Measurements from ENCODE around the gene FLT4. TPM values are rescaled to one million over a fixed set of nuclear protein-coding genes. Genes with fewer than 3 reads are reported as not detected.

The FLT4 gene
- total RNA-seq, 1 experiment from 2014 or later: 6.3 TPM

DNA sequence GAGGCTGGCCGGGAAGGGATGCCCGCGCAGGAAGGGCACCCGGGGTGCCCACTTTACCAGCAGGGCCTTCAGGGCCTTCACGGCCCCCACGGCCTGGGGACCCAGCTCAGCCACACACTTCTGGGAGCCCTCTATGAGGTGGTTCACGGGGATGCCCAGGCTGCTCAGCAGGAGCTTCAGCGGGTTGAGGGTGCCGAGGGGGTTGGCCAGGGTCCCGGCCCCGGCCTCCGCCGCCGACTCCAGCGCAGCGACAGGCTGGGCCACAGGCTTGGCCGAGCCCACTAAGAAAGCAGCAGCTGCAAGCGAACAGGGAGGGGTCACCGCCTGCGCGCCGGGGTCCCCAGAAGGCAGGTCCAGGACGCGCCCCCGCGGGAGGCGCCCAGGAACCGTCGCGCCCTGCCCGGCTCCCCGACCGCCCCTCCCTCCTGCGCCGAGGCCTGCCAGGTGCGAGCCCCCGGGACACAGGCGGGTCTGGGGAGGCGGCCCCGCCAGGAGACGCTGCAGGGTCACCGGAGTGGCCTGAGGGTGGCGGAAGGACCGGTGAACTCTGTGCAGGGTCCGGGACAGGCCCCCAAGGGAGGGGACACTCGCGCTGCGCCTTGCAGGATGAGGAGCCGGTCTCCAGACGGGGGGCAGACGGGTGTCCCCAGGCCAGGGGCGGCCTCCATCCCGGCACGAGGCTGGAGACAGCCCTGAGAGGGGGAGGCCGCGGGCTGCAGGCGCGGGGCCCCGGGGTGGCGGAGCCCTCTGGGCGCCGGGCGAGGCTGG, 58.7 kb downstream of the FLT4 start:
- Histone ChIP-seq H3K23me2 (ENCODE audit: insufficient read length, low read depth, low read length, poor library complexity, severe bottlenecking) (peaks cover 10% of the 10 kb centered on the region), H4K8ac (replicated peaks; ENCODE audit: insufficient read length, low read depth, low read length) (no peak overlapping the region), H3K18ac (ENCODE audit: insufficient read length, low read depth, low read length) (no peak overlapping the region), H3T11ph (ENCODE audit: low read length) (no peak overlapping the region), H3K27ac (ENCODE audit: insufficient read length, low read depth, low read length) (no peak overlapping the region), H2AFZ (ENCODE audit: low read length) (no peak overlapping the region), H3K56ac (ENCODE audit: insufficient read length, low read depth, low read length) (no peak overlapping the region), H3K4me1 (ENCODE audit: insufficient read depth, low read length) (no peaks in the 10 kb centered on the region), H2BK5ac (ENCODE audit: insufficient read length, low read length) (no peak overlapping the region), H3K9ac (ENCODE audit: extremely low read depth, insufficient read length, low read length) (no peak overlapping the region), H4K20me1 (ENCODE audit: control insufficient read depth, insufficient read depth, insufficient read length) (no peaks in the 10 kb centered on the region), H3K79me1 (ENCODE audit: insufficient read depth, low read depth, low read length, poor library complexity, severe bottlenecking) (no peaks in the 10 kb centered on the region), H3K23ac (ENCODE audit: insufficient read length, low read depth, low read length) (no peak overlapping the region), H2BK15ac (ENCODE audit: low read depth, low read length) (no peak overlapping the region), H2AK5ac (ENCODE audit: insufficient read length, low read length) (no peak overlapping the region), H4K5ac (ENCODE audit: insufficient read length, low read depth, low read length) (no peak overlapping the region), H3K14ac (ENCODE audit: insufficient read depth, low read length) (no peak overlapping the region; the same call in 1 of the 2 replicates), H2BK20ac (ENCODE audit: low read depth, low read length, poor library complexity, severe bottlenecking) (no peak overlapping the region), H2BK120ac (ENCODE audit: low read depth, low read length, poor library complexity, severe bottlenecking) (no peak overlapping the region), H3K27me3 (ENCODE audit: insufficient read depth, low read length) (peaks cover 28% of the 10 kb centered on the region), H3K9me3 (ENCODE audit: control insufficient read depth, low read depth, low read length) (no peaks in the 10 kb centered on the region), H3K4ac (ENCODE audit: low read depth, low read length) (no peak overlapping the region), H2BK12ac (ENCODE audit: insufficient read length, low read depth, low read length) (no peak overlapping the region), H3K79me2 (ENCODE audit: insufficient read depth, low read length) (no peaks in the 10 kb centered on the region), H3K4me2 (ENCODE audit: insufficient read depth, insufficient read length, low read length) (peak overlapping the region; percentile 72), H4K91ac (ENCODE audit: insufficient read length, low read depth, low read length) (no peak overlapping the region)
- H3K36me3 Mint-ChIP-seq (ENCODE audit: insufficient read depth in 1 of 3, low read depth in 3 of 3): peaks cover 0 to 4% (median 0%) of the 10 kb centered on the region in 3 experiments; a peak in 1 of 7 replicates
- no CpG with 5 or more reads among the region's 63 CpGs for WGBS (ENCODE audit: extremely low coverage, insufficient read length, low lambda C conversion rate)
- DNase-seq: no peak
- TF ChIP-seq, protein P1, sequence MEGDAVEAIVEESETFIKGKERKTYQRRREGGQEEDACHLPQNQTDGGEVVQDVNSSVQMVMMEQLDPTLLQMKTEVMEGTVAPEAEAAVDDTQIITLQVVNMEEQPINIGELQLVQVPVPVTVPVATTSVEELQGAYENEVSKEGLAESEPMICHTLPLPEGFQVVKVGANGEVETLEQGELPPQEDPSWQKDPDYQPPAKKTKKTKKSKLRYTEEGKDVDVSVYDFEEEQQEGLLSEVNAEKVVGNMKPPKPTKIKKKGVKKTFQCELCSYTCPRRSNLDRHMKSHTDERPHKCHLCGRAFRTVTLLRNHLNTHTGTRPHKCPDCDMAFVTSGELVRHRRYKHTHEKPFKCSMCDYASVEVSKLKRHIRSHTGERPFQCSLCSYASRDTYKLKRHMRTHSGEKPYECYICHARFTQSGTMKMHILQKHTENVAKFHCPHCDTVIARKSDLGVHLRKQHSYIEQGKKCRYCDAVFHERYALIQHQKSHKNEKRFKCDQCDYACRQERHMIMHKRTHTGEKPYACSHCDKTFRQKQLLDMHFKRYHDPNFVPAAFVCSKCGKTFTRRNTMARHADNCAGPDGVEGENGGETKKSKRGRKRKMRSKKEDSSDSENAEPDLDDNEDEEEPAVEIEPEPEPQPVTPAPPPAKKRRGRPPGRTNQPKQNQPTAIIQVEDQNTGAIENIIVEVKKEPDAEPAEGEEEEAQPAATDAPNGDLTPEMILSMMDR (conservative IDR thresholded peaks at IDR 0.05): 0 out of 3 replicates have a peak, but pooled peaks have one; percentile 26
- peaks cover 74% of the 10 kb centered on the region for H3K27me3 Mint-ChIP-seq (ENCODE audit: low read depth)
- no peak overlapping the region for H3K27ac Mint-ChIP-seq
- no peaks in the 10 kb centered on the region for H3K9me3 Mint-ChIP-seq
- peak overlapping the region; percentile 42 to 58; a peak in 4 of 5 replicates for H3K4me3 Mint-ChIP-seq
- peaks cover 3 to 9% of the 10 kb centered on the region in 2 experiments; a peak in 3 of 4 replicates for H3K4me1 Mint-ChIP-seq

Data from H9 (cell line).